GM18519 (cell line): ENCODE measurements around the gene KLHDC4.
A peak's percentile ranks its signal among the peaks of the same experiment; 100 is the strongest.

Experiments used
- ATAC-seq: cut with Tn5 transposase; IDR thresholded peaks from one replicate; pipeline ENCODE4 v1.9.1; 2021; ENCODE audit warnings: mild to moderate bottlenecking, moderate library complexity; ENCODE audit not compliant: unreplicated experiment, low FRiP score

The KLHDC4 gene

GRCh38 chr16:87702325-87702811 is 63.4 kb downstream of the KLHDC4 start:
- ATAC-seq: peak; percentile 38

GRCh38 chr16:87701505-87701921 is 64.3 kb downstream of the KLHDC4 start:
- ATAC-seq: no peak

GRCh38 chr16:87701078-87701460 is 64.7 kb downstream of the KLHDC4 start:
- no peak for ATAC-seq

DNA sequence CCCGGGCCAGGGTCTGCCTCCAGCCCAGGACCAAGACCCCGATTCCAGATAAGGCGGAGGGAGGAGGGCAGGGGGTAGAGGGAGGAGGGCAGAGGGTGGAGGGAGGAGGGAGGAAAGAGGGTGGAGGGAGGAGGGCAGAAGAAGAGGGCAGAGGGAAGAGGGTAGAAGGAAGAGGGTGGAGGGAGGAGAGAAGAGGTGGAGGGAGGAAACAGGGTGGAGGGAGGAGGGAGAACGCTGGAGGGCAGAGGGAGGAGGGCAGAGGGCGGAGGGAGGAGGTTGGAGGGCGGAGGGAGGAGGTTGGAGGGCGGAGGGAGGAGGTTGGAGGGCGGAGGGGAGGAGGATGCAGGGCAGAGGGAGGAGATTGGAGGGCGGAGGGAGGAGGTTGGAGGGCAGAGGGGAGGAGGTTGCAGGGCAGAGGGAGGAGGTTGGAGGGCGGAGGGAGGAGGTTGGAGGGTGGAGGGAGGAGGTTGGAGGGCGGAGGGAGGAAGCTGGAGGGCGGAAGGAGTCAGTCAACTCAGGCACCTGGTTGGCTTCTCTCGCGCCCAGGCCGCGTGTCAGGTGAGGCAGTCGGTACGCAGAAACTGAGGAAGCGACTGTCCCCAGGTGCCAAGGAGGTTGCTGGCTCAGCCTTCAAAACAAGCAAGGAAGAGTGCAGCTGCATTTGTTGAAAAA is 65.2 kb downstream of the KLHDC4 start:
- ATAC-seq: no peak

- ATAC-seq: no peak
These were observed 67.0 kb downstream of the KLHDC4 start for GRCh38 chr16:87698676-87699199.

- no peak for ATAC-seq
These were observed 67.5 kb downstream of the KLHDC4 start for GRCh38 chr16:87698241-87698640.

GRCh38 chr16:87697792-87698191 is 68.0 kb downstream of the KLHDC4 start:
- ATAC-seq: no peak

GRCh38 chr16:87697256-87697655 is 68.5 kb downstream of the KLHDC4 start:
- ATAC-seq: no peak

- ATAC-seq: no peak
These were observed 69.1 kb downstream of the KLHDC4 start for GRCh38 chr16:87696726-87697125.

- ATAC-seq: no peak
These were observed 70.3 kb downstream of the KLHDC4 start for GRCh38 chr16:87695534-87695933.

DNA sequence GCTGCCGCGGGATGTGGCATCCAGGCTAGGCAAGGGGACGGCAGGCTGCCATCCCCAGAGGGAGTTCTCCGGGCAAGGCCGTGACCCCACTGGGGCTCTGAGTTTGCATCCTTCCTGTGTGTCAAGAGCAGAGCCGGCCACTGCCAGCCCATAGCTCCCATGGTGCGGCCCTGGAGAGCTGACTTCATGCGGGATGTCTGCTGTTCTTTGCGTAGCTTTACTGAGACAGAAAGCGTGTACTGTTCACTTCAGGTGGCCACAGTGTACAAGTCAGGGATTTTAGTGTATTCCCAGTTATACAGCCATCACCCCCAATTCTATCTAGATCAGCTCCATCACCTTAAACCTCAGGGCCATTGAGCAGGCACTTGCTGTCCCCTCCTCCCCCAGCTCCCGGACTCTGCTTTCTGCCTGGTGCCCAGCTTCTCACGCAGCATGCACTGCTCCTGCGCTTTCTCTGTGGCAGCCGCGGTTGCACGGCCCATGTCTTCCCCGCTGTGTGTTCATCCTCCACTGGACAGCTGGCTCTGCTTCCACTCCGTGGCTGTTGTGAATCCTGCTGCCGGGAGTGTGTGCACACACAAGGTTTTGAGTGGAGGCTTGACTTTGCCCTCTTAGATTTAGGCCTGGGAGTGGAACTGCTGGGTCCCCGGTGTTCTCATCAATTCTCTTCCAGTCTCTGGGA is 71.2 kb downstream of the KLHDC4 start:
- no peak for ATAC-seq

DNA sequence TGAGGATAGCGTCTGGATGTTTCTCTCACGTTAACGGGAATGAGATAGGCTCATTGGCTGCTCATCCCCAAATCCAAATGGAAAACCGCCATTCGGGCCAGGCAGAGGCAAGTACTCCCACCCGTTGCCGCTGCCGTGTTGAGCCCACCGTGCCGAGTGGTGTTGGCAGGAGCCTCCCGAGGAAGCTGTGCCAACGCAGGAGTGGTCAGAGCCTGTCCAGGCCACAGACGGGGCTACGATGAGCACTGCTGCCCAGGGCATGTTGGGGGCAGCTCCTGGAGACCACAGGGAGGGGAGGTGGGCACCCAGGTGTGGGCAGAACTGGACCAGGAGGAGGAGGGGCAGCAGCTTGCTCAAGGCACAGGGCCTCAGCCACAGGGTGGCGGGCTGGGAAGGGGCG is 72.0 kb downstream of the KLHDC4 start:
- no peak for ATAC-seq

DNA sequence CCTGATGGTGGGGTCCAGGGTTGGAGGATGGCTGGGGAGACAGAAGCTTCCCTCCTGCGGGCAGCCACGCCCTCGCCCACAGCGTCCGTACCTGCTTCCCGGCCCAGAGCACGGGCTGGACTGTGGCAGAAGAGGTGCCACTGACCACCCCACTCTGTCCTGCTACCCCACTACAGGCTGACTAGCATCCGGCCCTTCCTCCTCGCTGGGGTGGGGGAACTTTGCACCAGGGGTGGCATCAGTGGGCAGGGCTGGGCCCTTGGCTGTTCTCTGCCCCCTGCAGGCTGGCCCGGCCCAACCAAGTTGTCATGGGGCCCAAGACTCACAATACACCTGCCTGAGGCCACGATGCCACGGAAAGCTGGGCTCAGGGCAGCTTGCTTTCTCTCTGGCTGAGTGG is 73.0 kb downstream of the KLHDC4 start:
- no peak for ATAC-seq

GRCh38 chr16:87692176-87692575 is 73.6 kb downstream of the KLHDC4 start:
- ATAC-seq: no peak

- ATAC-seq: no peak
These were observed 74.1 kb downstream of the KLHDC4 start for GRCh38 chr16:87691686-87692079.

GRCh38 chr16:87690911-87691685 is 74.7 kb downstream of the KLHDC4 start:
- no peak for ATAC-seq

- no peak for ATAC-seq
These were observed 75.8 kb downstream of the KLHDC4 start for GRCh38 chr16:87689956-87690465.

- ATAC-seq: no peak
These were observed 76.6 kb downstream of the KLHDC4 start for GRCh38 chr16:87688876-87689815.

DNA sequence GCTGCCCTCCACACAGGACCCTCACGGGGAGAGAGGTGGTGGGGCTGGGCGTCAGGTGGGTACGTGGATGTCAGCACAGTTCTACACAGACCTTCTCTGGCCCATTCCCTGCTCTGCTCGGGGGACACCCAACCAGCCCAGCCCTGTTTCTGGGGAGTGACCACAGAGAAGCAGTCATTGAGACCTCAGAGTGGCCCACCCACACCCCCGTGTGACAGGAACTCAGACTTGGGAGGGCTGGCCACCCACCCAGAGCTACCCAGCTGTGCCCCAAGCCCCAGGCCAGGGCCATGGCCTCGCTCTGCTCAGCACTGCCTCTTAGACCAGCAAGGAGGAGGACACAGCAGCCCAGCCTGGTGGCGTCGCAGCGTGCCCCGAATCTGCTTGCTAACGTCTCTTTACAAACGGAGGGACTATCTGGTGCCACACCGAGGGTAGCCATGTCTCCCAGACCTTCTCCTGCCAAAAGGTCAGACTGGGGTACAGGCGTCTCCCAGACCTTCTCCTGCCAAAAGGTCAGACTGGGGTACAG is 77.7 kb downstream of the KLHDC4 start:
- ATAC-seq: no peak
